Amniotic stem cell (primary cell): ENCODE data around the gene CBL.
A peak's percentile ranks its signal among the peaks of the same experiment; 100 is the strongest.
"Not testable (repeated sequence)": the region's sequence is repeated elsewhere in the genome, so short reads cannot be mapped to it uniquely, and the experiment has no call there.

ENCODE experiments used
- DNase-seq: peaks from one replicate; lab custom pipeline; 2025; lab: John Stamatoyannopoulos, UW

The CBL gene

DNA sequence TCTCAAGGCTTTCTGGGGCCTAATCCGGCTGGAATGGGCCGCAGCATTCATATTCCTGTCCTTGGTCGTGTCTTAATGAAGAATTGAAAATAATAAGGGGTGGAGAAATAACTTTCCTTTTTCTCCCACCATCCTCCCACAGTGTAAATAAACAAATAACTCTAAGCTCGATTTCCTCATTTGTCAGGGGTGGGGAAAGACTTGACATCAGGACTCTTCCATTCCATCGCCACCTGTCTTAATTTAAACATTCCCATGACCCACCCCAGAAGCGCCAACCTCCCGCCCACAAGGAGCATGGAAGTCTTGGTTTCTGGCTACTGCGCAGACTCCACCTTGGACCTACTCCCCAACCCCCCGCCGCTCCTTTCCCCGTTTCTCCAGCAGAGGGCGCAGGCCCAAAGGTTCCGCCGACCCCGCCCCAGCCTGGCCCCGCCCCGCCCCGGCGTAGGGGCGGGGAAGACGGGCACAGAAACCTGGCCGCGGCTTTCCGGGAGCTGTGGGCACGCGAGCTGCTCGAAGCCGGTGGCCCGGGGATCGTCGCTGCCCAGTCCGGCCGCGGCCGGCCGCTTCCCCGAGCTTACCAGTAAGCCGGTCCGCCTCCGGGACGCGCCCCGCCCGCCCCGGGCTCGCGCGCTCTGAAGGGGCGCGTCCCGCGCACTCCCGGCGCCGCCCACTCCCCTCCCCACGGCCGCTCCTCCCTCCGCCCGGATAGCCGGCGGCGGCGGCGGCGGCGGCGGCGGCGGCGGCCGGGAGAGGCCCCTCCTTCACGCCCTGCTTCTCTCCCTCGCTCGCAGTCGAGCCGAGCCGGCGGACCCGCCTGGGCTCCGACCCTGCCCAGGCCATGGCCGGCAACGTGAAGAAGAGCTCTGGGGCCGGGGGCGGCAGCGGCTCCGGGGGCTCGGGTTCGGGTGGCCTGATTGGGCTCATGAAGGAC, at the start of gene CBL:
TSS of gene CBL (plus strand) at position 766 of the 937 bp plus-strand sequence. CDS start at position 845, 79 bp downstream.
- peak; percentile 88 for DNase-seq

DNA sequence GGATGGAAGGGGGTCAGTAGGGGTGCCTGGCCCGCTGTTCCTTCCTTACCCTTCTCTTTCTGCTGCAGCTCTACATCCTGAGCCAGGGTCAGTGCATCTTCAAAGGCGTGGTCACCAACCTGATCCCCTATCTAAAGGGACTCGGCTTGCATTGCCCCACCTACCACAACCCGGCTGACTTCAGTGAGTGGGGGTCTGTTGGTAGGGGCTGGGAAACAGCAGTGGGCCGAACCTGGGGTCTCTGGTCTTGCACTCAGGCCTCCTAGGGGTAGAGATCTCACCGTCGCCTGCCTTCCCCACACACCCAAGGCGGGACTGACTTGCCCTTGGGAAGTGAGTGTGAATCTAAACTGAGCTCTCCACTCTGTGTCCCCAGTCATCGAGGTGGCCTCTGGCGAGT, 49.6 kb upstream of the CBL start:
- no peak for DNase-seq

DNA sequence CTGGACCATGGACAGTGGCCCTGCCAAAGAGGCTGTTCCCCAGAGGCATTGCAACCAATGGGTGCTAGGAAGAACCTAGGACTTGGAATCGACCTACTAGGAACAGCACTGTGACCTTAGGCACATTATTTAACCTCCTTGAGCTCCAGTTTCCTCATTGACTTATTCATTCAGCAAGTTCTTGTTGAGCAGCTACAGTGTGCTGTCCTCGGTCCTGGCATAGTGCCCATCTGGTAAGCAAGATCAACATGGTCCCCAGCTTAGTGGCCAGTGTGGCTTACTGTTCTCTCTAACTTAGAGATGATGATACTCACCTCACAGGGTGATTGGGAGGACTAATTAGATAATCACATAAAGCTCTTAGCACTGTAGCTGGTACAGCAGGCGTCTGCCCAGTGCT, 49.1 kb upstream of the CBL start:
- DNase-seq, result no peak

DNA sequence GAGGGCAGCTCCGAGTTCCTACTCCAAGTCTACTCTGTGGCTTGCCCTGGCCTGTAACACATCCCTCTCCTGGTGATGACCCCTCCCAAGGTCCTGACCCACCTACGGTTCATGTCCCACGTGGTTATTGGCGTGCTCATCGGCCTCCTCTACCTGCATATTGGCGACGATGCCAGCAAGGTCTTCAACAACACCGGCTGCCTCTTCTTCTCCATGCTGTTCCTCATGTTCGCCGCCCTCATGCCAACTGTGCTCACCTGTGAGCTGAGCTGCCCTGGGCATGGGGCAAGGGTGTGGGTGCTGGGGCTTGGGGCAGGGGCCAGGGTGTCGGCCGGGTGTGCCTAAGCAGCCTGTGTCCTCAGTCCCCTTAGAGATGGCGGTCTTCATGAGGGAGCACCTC, 47.7 kb upstream of the CBL start:
- no peak for DNase-seq

DNA sequence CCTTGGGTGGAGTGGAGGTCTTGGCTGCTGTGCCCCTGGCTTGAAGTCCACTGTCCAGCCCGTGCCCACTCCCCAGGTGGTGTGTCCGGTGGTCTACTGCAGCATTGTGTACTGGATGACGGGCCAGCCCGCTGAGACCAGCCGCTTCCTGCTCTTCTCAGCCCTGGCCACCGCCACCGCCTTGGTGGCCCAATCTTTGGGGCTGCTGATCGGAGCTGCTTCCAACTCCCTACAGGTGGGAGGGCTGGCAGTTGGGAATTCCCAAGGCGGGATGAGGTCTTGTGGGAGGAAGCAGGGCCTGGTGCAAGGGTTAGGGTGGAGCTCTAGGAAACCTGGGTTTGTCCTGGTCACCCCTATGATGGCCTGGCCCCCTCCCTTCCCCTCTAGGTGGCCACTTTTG, 46.0 kb upstream of the CBL start:
- no peak for DNase-seq

DNA sequence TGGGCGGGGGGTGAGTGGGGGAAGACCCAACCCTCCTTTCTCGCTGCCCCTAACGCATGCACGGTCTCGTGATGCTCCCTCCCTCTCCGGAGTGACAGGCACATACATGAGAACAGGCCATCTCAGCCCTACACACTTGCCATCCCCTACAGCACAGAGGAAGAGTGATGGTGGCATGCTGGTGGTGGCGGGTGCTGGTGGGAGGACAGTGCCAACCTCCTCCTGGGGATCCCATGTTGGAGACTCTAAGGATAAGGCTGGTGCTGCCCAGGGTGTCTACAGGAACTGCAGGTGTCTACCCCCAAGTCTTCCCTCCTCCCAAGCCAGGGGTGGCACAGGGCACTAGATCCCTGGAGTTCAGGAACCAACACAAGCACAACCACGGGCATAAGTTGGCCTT, 44.3 kb upstream of the CBL start:
- DNase-seq, result no peak

DNA sequence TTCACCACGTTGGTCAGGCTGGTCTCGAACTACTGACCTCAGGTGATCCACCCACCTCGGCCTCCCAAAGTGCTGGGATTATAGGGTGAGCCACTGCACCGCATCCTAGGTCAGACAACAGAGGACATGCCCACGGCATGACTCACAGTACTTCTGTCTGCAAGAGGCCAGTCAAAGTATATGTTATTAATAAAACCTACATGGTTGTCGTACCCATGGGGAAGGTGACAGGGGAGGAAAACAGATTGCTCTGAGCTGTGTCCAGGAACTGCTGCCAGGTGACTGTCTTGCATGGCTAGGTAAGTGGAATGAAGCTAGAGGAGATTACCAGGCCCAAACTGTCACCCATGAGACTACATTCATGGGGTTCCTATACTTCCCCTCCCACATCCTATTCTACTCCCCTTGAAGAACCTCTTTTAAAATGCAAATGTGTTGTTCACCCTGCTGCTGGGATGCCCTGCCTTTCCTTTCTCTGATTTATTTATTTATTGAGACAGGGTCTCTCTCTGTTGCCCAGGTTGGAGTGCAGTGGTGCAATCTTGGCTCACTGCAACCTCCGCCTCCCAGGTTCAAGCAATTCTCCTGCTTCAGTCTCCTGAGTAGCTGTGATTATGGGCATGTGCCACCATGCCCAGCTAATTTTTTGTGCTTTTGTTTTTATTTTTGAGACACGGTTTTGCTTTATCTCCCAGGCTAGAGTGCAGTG, 39.6 kb upstream of the CBL start:
- no peak for DNase-seq

DNA sequence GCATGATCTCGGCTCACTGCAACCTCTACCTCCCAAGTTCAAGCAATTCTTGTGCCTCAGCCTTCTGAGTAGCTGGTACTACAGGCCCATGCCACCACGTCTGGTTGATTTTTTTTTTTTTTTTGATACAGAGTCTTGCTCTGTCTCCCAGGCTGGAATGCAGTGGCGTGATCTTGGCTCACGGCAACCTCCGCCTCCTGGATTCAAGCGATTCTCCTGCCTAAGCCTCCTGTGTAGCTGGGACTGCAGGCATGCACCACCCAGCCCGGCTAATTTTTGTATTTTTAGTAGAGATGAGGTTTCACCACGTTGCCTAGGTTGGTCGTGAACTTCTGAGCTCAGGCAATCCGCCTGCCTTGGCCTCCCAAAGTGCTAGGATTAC, 39.1 kb upstream of the CBL start:
- not testable (repeated sequence) for DNase-seq

DNA sequence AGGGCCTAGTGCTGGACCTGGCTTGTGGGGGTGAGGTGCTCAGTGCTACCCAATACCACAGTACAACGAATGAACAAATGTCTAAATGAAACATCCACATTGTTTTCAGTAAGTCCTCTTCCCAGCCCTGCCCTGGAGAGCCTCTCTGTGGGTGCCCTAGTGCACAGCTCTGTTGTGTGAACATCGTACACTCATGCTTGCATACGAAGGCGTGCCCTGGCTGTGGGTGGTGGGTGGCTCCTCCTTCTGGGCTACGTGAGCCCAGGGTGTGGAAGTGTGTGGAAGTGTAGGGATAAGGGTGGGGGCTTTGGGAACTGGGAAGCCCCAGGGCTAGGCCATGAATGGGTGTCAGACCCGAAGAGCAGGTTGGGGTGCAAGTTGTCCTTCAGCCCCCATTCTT, 38.2 kb upstream of the CBL start:
- DNase-seq, result no peak

DNA sequence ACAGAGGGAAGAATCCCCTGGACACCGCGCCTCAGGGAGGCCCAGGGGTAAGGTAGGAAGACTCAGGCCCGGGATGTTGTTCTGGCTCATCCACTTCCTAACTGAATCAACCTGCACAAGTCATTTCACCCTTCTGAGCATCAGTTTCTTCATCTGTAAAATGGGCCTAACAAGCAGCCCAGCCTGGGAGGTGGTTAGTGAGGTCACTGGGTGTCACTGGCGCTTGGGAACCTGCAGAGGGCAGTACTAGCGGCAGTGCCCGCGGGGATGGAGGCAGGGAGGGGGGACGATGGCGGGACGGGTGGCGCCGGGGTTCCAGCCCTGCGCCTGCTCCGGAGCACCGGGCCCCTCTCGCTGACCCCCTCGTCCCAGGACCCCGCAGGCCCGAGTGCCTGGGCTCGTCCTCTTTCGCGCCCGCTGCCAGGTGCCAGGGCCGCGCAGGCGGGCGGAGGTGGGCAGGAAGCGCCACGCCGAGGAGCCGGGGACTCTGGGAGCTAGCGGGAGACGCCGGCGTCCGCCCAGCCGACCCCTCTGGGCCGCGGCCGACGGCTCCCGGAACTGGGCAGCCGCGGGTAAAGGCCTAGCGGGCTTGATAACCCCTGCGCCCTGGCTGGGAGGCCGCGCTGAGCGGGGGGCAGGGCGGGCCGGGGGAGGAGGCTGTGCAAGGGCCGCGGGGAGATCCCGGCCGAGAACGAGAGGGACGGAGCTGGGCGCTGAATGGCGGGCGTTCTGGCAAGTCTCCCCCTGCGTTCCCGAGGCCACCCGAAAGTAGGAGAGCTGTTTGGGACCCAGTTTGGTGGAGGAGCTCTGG, 37.5 kb upstream of the CBL start, which contains the start of gene NLRX1:
TSS of gene NLRX1 (plus strand) at position 255 of the 811 bp plus-strand sequence. CDS start 2,679 bp downstream, outside the sequence.
- DNase-seq, result peak; percentile 51

DNA sequence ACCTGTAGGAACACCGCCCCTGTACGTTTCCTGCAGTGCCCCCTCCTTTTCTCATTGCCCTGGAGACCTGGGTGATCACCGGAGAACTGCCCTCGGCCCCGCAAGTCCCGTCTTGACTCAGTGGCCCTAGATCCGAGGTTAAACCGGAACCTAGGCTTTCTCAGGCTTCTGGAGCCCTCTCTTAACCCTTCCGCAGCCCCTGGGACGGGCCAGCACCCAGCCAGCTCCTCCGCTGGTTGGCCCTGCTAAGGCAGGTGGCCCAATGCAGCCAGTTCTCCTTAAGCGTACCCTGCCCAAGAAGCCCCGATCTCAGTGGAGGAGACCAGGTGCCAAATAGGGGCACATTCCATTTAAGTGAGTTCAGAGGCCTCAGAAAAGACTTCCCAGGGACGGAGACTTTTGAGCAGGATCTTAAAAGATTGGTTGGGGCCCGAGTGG, 36.8 kb upstream of the CBL start:
- DNase-seq, result no peak

DNA sequence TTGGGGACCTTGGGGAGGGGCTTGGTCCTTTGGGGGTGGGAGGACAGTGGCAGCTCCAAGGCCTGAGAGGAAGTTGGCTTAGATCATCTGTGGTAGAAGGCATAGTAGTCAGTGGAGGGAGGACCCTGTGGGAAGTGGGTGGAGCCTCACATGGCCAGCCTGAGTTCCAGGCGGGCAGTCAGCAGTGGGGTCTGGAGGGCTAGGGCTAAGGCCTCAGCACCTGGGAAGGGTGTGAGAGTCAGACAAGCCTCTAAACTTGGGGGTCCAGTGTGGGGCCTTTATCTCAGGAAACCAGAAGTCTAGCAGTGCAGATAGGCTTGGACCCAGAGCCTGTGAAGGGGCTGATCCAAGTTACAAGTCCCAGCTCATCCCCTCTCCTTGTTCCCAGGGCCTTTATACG, 33.6 kb upstream of the CBL start:
- no peak for DNase-seq

DNA sequence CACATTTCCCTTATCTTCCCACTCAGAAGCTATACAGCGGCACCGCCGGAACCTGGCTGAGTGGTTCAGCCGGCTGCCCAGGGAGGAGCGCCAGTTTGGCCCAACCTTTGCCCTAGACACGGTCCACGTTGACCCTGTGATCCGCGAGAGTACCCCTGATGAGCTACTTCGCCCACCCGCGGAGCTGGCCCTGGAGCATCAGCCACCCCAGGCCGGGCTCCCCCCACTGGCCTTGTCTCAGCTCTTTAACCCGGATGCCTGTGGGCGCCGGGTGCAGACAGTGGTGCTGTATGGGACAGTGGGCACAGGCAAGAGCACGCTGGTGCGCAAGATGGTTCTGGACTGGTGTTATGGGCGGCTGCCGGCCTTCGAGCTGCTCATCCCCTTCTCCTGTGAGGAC, 32.7 kb upstream of the CBL start:
- DNase-seq, result no peak

DNA sequence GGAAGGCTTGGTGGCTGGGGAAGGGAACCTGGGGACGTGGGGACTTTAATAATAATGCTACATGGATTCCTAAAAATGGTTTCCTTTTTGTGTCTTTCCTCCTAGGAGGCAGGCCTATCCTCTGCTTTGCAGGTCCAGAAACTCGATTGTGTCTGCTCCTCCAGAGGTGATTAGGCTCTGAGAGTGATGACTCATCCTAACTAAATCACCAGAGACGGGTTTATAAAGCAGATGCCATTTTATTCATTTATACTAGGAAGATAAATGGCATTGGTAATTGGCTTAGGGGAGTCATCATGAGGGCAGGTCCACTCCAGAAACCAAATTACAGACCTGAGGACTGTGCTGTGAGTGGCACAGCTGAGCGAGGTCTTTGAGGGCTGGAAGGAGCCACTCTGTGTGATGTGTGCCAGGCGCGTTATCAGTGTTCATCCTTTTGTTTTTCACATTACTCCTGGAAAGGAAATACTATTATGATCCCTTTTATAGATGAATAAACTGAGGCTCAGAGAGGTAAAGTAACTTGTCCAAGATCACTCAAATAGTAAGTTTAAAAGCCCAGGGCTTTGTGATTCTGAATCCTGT, 30.6 kb upstream of the CBL start:
- DNase-seq, result no peak

DNA sequence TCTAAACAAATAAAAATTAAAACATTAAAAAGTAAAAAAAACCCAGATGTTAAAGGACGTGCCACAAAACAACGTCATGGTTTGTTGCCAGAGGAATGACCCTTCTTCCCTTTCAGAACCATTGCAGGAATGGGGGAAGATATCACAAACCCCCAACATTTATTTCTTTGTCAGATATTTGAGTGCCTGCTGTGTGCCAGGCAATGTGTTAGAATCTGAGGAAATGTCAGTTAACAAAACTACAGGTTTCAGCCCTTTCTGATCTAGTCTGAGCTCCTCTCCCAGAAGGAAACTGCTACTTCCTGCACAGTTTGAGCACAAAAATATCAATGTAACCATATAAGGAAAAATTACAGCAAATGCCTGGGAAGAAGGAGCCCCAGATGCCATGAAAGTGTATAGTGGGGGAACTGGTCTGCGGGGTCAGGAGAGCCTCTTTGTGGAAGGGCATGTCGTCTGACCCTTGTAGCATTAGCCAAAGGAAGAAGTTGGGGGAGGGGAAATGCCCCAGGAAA, 27.9 kb upstream of the CBL start:
- no peak for DNase-seq

DNA sequence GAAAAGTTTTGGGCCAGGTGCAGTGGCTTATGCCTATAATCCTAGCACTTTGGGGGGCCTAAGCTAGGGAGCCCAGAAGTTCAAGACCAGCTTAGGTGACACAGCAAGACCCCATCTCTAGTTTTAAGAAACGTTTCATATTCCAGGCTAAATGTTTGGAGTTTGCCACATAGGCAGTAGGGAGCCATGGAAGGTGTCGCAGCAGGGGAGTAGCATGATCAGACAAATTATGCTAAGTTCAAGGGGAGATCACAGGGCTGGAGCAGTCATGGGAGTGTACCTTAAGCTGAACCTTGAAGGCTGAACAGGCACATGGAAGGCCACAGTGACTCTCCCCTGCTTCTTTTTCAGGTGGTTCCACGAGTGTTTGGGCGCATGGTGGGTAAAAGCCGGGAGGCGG, 26.8 kb upstream of the CBL start:
- DNase-seq, result no peak

DNA sequence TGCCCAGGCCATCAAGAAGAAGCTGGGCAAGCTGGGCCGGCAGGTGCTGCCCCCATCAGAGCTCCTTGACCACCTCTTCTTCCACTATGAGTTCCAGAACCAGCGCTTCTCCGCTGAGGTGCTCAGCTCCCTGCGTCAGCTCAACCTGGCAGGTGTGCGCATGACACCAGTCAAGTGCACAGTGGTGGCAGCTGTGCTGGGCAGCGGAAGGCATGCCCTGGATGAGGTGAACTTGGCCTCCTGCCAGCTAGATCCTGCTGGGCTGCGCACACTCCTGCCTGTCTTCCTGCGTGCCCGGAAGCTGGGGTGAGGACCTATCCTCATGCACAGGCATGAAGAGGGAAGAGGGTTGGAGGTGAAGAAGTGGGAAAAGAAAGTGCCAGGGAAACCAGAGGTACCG, 26.2 kb upstream of the CBL start:
- no peak for DNase-seq

DNA sequence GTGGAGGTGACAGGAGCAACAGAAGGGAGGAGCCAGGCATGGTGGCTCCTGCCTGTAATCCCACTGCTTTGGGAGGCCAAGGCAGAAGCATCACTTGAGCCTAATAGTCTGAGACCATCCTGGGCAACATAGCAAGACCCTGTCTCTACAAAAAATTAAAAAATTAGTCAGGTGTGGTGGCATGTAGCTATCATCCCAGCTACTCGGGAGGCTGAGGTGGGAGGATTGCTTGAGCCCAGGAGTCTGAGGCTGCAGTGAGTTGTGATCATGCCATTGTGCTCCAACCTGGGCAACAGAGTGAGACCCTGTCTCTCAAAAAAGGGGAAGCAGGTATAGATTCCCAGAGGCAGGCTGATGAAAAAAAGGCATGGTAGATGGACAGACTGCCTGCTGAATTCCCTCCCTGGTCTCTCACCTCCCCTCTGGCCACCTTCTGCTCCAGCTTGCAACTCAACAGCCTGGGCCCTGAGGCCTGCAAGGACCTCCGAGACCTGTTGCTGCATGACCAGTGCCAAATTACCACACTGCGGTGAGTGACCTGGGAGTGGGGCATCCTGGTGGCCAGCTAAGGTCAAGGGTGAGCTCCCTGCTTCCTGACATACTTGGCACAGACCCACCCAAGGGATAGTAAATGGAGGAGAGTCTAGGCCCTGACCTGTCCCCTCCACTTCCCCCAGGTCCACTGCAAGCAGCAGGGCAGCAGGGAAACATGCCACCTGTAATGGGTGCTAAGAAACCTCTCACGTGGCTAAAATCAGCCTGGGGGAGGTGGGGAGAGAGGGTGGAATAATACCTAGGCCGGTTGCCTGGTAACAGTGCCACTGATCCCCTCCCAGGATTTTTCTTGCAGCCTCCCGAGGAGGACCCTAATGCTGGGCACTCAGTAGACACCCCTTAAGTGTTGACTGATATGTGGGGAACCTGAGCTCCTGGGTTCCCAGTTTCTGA, 25.1 kb upstream of the CBL start:
- no peak for DNase-seq

DNA sequence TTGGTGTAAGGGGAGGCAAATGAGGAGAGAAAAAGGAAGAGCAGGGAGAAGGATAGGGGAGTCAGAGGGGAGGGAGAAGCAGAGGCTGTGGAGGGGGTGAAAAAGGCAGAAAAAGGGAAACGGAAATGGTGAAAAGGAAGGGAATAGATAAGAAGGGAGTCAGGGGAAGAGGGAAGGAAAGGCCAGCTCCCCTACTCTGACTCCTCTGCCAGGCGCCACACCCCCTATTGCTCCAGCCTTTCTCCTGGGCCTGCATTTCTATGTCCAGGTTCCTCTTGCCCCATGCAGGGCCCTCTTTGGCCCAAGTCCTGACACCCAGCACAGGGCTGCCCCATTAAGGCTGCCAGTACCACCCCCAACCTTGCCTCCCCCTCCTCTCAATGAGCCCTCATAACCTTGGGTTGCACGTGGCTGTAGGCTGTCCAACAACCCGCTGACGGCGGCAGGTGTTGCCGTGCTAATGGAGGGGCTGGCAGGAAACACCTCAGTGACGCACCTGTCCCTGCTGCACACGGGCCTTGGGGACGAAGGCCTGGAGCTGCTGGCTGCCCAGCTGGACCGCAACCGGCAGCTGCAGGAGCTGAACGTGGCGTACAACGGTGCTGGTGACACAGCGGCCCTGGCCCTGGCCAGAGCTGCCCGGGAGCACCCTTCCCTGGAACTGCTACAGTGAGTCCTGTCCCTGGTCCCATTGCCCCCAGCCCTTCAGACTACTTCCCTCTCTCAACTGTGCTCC, 24.3 kb upstream of the CBL start:
- no peak for DNase-seq

DNA sequence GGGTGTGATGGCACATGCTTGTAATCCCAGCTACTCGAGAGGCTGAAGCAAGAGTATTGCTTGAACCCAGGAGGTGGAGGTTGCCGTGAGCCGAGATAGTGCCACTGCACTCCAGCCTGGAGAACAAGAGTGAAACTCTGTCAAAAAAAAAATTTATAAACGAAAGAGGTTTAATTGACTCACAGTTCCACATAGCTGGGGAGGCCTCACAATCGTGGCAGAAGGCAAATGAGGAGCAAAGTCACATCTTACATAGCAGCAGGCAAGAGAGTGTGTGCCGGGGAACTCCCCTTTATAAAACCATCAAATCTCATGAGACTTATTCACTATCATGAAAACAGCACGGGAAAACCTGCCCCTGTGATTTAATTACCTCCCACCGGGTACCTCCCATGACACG, 21.7 kb upstream of the CBL start:
- not testable (repeated sequence) for DNase-seq
